H1 (cell line): ENCODE results near the gene JPH2. TPM values are rescaled to one million over a fixed set of nuclear protein-coding genes. Genes with fewer than 3 reads are reported as not detected.

Experiments used
- CTCF ChIA-PET: fragments of 300-600 bp; sonication (Branson Sonifier 250); formaldehyde crosslinking; loops from one replicate; lab custom pipeline; 2021; ENCODE audit not compliant: partially characterized antibody; lab: Charles Lee
- POLR2A ChIA-PET: fragments of 300-600 bp; sonication (Branson Sonifier 250); formaldehyde crosslinking; loops from one replicate; lab custom pipeline; 2021; ENCODE audit warnings: inconsistent platforms; ENCODE audit not compliant: partially characterized antibody; lab: Charles Lee
- DNase-seq, 2 experiments: peaks; one replicate each; pipeline versions ENCODE4 v3.0.0 to v3.0.0-alpha.2; 2010 to 2022; ENCODE audit warnings: low spot score in 2 of 2, low read depth in 1 of 2, mixed read lengths in 1 of 2
- FAIRE-seq: peaks from 2 replicates; lab custom pipeline; 2011; peaks lifted over from hg19 to GRCh38; lab: Jason Lieb, UNC
- H2AFZ ChIP-seq: 2 replicates; pipeline ENCODE4 v1.8.1; 2012; ENCODE audit warnings: low read length, inconsistent platforms
- H2AK5ac ChIP-seq: 2 replicates; pipeline ENCODE4 v1.6.1; 2013; ENCODE audit warnings: low read depth, low read length
- H2BK120ac ChIP-seq: replicated peaks from 2 replicates; pipeline ENCODE3; 2013; ENCODE audit warnings: low read depth, low read length, inconsistent platforms
- H2BK12ac ChIP-seq: 2 replicates; pipeline ENCODE4 v1.6.1; 2013; ENCODE audit warnings: low read depth, low read length
- H2BK15ac ChIP-seq: 2 replicates; pipeline ENCODE4 v1.6.1; 2013; ENCODE audit warnings: low read length
- H2BK20ac ChIP-seq: 2 replicates; pipeline ENCODE4 v1.6.1; 2013; ENCODE audit warnings: low read length
- H2BK5ac ChIP-seq: 2 replicates; pipeline ENCODE4 v1.6.1; 2013; ENCODE audit warnings: low read depth, low read length
- H3K14ac ChIP-seq: 2 replicates; pipeline ENCODE4 v1.6.1; 2013; ENCODE audit warnings: inconsistent platforms; ENCODE audit not compliant: insufficient read length
- H3K18ac ChIP-seq: 2 replicates; pipeline ENCODE4 v1.6.1; 2013; ENCODE audit warnings: low read length; ENCODE audit errors: extremely low read depth
- H3K23ac ChIP-seq: 2 replicates; pipeline ENCODE4 v1.6.1; 2013; ENCODE audit warnings: inconsistent platforms; ENCODE audit not compliant: insufficient read length
- H3K23me2 ChIP-seq: 2 replicates; pipeline ENCODE4 v1.6.1; 2013; ENCODE audit warnings: low read depth, low read length
- H3K27ac ChIP-seq: 2 replicates; pipeline ENCODE4 v1.6.1; 2011; ENCODE audit warnings: low read depth, low read length, inconsistent platforms
- H3K27me3 ChIP-seq, 4 experiments: replicated peaks in 1 of 4; 1 replicate in 1 of 4; 2 replicates in 3 of 4; pipeline versions ENCODE4 v1.6.1 to v1.8.1; 2011 to 2013; ENCODE audit warnings: low read length in 3 of 4, mild to moderate bottlenecking in 3 of 4, inconsistent platforms in 2 of 4, mixed read lengths in 2 of 4, moderate library complexity in 1 of 4; ENCODE audit not compliant: control insufficient read depth in 3 of 4, insufficient read depth in 3 of 4; ENCODE audit errors: extremely low read depth in 1 of 4
- H3K36me3 ChIP-seq, 4 experiments: 2 replicates each; pipeline versions ENCODE4 v1.6.1 to v1.8.1; 2011 to 2013; ENCODE audit warnings: mild to moderate bottlenecking in 4 of 4, low read length in 3 of 4, moderate library complexity in 2 of 4, control low read depth in 1 of 4, inconsistent platforms in 1 of 4; ENCODE audit not compliant: insufficient read depth in 4 of 4, control insufficient read depth in 2 of 4
- H3K4ac ChIP-seq: replicated peaks from 2 replicates; pipeline ENCODE3; 2013; ENCODE audit warnings: low read length, low read depth, mixed read lengths, inconsistent platforms; ENCODE audit not compliant: insufficient read length
- H3K4me1 ChIP-seq, 4 experiments: replicated peaks in 1 of 4; 1 replicate in 1 of 4; 2 replicates in 3 of 4; pipeline versions ENCODE4 v1.6.1 to v1.8.1; 2011 to 2013; ENCODE audit warnings: low read length in 3 of 4, inconsistent platforms in 2 of 4, mixed read lengths in 1 of 4; ENCODE audit not compliant: insufficient read depth in 4 of 4, control insufficient read depth in 3 of 4
- H3K4me2 ChIP-seq, 2 experiments: 2 replicates each; pipeline versions ENCODE4 v1.6.1 to v1.8.1; 2011 to 2013; ENCODE audit warnings: low read depth in 2 of 2, low read length in 2 of 2, control low read depth in 1 of 2, inconsistent platforms in 1 of 2, mild to moderate bottlenecking in 1 of 2; ENCODE audit not compliant: insufficient read depth in 1 of 2
- H3K4me3 ChIP-seq, 4 experiments: fragments of 200-600, 300-600 bp in 1 of 4; sonication (generic), shearing (Covaris generic), sonication (Bioruptor Twin) in 1 of 4; 2 replicates each; pipeline versions ENCODE4 v1.5.1 to v1.8.1; 2011 to 2016; ENCODE audit warnings: low read length in 4 of 4, low read depth in 3 of 4, control low read depth in 2 of 4, inconsistent platforms in 2 of 4, mild to moderate bottlenecking in 2 of 4, mixed read lengths in 1 of 4, moderate library complexity in 1 of 4; ENCODE audit not compliant: insufficient read depth in 2 of 4; ENCODE audit errors: extremely low read depth in 1 of 4
- H3K56ac ChIP-seq: replicated peaks from 2 replicates; pipeline ENCODE3; 2013; ENCODE audit warnings: low read depth, mild to moderate bottlenecking, mixed read lengths, low read length, inconsistent platforms; ENCODE audit not compliant: insufficient read length
- H3K79me1 ChIP-seq: 2 replicates; pipeline ENCODE4 v1.6.1; 2013; ENCODE audit warnings: low read depth, low read length, control low read depth
- H3K79me2 ChIP-seq, 2 experiments: 2 replicates each; pipeline versions ENCODE4 v1.6.1 to v1.8.1; 2012 to 2013; ENCODE audit warnings: low read length in 2 of 2, mild to moderate bottlenecking in 2 of 2, inconsistent platforms in 1 of 2; ENCODE audit not compliant: insufficient read depth in 2 of 2, control insufficient read depth in 1 of 2
- H3K9ac ChIP-seq, 4 experiments: replicated peaks in 1 of 4; 1 replicate in 1 of 4; 2 replicates in 3 of 4; pipeline versions ENCODE4 v1.6.1 to v1.8.1; 2011 to 2013; ENCODE audit warnings: low read depth in 3 of 4, low read length in 3 of 4, control low read depth in 2 of 4, mild to moderate bottlenecking in 2 of 4, moderate library complexity in 2 of 4, inconsistent platforms in 1 of 4; ENCODE audit errors: extremely low read depth in 1 of 4
- H3K9me3 ChIP-seq, 2 experiments: 2 replicates each; pipeline versions ENCODE4 v1.6.1 to v1.8.1; 2012 to 2013; ENCODE audit warnings: mild to moderate bottlenecking in 2 of 2, moderate library complexity in 2 of 2, control low read depth in 1 of 2, inconsistent platforms in 1 of 2, low read depth in 1 of 2, low read length in 1 of 2, mixed read lengths in 1 of 2; ENCODE audit not compliant: insufficient read depth in 2 of 2
- H4K20me1 ChIP-seq, 2 experiments: replicated peaks in 1 of 2; 2 replicates each; pipeline versions ENCODE3 to v1.8.1; 2011 to 2013; ENCODE audit warnings: inconsistent platforms in 2 of 2, low read length in 2 of 2, mild to moderate bottlenecking in 1 of 2; ENCODE audit not compliant: insufficient read depth in 2 of 2, control insufficient read depth in 1 of 2
- H4K5ac ChIP-seq: 2 replicates; pipeline ENCODE4 v1.6.1; 2013; ENCODE audit warnings: low read length, low read depth, mixed read lengths, inconsistent platforms; ENCODE audit not compliant: insufficient read length
- H4K8ac ChIP-seq: 2 replicates; pipeline ENCODE4 v1.8.0; 2013; ENCODE audit warnings: mild to moderate bottlenecking, moderate library complexity, low read length, inconsistent platforms; ENCODE audit not compliant: insufficient read depth; ENCODE audit errors: extremely low read depth
- H4K91ac ChIP-seq: replicated peaks from 2 replicates; pipeline ENCODE3; 2013; ENCODE audit warnings: low read length, mixed read lengths, inconsistent platforms; ENCODE audit not compliant: insufficient read length
- NANOG ChIP-seq: IDR thresholded peaks from 2 replicates; pipeline ENCODE4 v1.6.1; 2011; ENCODE audit warnings: low read length, low read depth, mild to moderate bottlenecking, inconsistent platforms; ENCODE audit not compliant: insufficient read depth, poor library complexity, severe bottlenecking
- RAD21 ChIP-seq, 2 experiments: IDR thresholded peaks in 1 of 2; conservative IDR thresholded peaks in 1 of 2; 2 replicates each; pipeline ENCODE4 v1.6.1; 2011; ENCODE audit warnings: low read depth in 2 of 2, low read length in 2 of 2, improper control_type of control experiment in 1 of 2, inconsistent platforms in 1 of 2, mild to moderate bottlenecking in 1 of 2, moderate library complexity in 1 of 2
- TCF12 ChIP-seq: IDR thresholded peaks from 2 replicates; pipeline ENCODE4 v1.6.1; 2011; ENCODE audit warnings: low read depth, mild to moderate bottlenecking, low read length
- WGBS, 2 experiments: shearing (Covaris generic) in 1 of 2; methylation state at CpG; one replicate each; pipeline versions ENCODE4 v1.1.6 to v1.1.7; 2013 to 2015; ENCODE audit warnings: low lambda C conversion rate in 2 of 2, mixed read lengths in 2 of 2, inconsistent platforms in 1 of 2, low coverage in 1 of 2, missing lambda C conversion rate in 1 of 2; ENCODE audit not compliant: insufficient replicate concordance in 2 of 2, insufficient coverage in 1 of 2, insufficient read length in 1 of 2; ENCODE audit errors: extremely low coverage in 1 of 2, missing lambda C conversion rate in 1 of 2; 5-methylcytosine and 5-hydroxymethylcytosine counted together
- polyA plus RNA-seq, 7 experiments: library from polyadenylated mRNA; depleted of rRNA in 3 of 7; stranded (reverse) in 5 of 7; unstranded in 2 of 7; fragments of >200 nt in 5 of 7; fragments of 200-250 nt in 2 of 7; gene quantifications; 1 replicate in 5 of 7; 2 replicates in 1 of 7; 4 replicates in 1 of 7; pipeline versions ENCODE4 v1.2.1 to v1.2.3, GENCODE V29; 2011 to 2013; ENCODE audit warnings: missing spikeins in 2 of 7, mixed read lengths in 2 of 7
- total RNA-seq: library from RNA; stranded (reverse); fragmentation: NEBNext Ultra II Directional; extraction: Animal tissue kit (Norgen Biotek cat#: 25700); gene quantifications from 2 replicates; pipeline ENCODE4 v1.2.1, GENCODE V29; 2021

Gene JPH2
- total and polyA plus RNA-seq, 2 of the 8 experiments (the other 6 are each of a cell fraction or from before 2014, with no cell fraction given) = 0.59 to 1.3 TPM

GRCh38 chr20:44075191-44075949 lies 111.6 kb downstream of the JPH2 start:
- H2BK15ac ChIP-seq = 0 out of 2 replicates have a peak overlapping the region, but pooled peaks have one; percentile 81
- 90% methylated on average over 23 of the region's 23 CpGs; no CpG with 5 or more reads in 1 of the 2 experiments for WGBS, 2 experiments
- no peaks in the 10 kb centered on the region for H3K36me3 ChIP-seq
- H2BK20ac ChIP-seq = no peak overlapping the region
- no peaks in the 10 kb centered on the region for H4K20me1 ChIP-seq
- H4K8ac ChIP-seq = no peak overlapping the region; the same call in 1 of the 2 replicates
- no peaks in the 10 kb centered on the region for H3K23me2 ChIP-seq
- DNase-seq (peak in 1 of 2 experiments; percentile 37), FAIRE-seq (no peak)
- ChIA-PET POLR2A (no interaction called here), CTCF (interaction anchor here (1.6 kb wide), 1 partner anchor 17 kb away, joined by 4 read pairs; no protein-coding TSS in a partner anchor)
- H3K4me2 ChIP-seq = no peak overlapping the region
- no peak overlapping the region for H4K91ac ChIP-seq
- no peak overlapping the region for H3K27ac ChIP-seq
- no peak overlapping the region for H3K14ac ChIP-seq
- no peak overlapping the region for H3K9ac ChIP-seq
- H2BK120ac ChIP-seq = no peak overlapping the region
- H4K5ac ChIP-seq = no peak overlapping the region
- no peak overlapping the region for H2AK5ac ChIP-seq
- H3K18ac ChIP-seq = no peak overlapping the region
- H3K9me3 ChIP-seq = no peaks in the 10 kb centered on the region
- H3K4ac ChIP-seq = no peak overlapping the region
- H2BK12ac ChIP-seq = no peak overlapping the region
- H3K27me3 ChIP-seq = no peaks in the 10 kb centered on the region
- H3K23ac ChIP-seq = no peak overlapping the region
- H3K79me1 ChIP-seq = no peaks in the 10 kb centered on the region
- H3K56ac ChIP-seq = no peak overlapping the region
- no peak for TF ChIP-seq TCF12
- TF ChIP-seq RAD21 (IDR thresholded peaks at IDR 0.05 in 1 of 2, conservative IDR thresholded peaks at IDR 0.05 in 1 of 2; ENCODE audit: low read depth in 2 of 2, low read length in 2 of 2) = no peak
- TF ChIP-seq NANOG = no peak
- no peak overlapping the region for H2BK5ac ChIP-seq
- H3K4me1 ChIP-seq = peaks cover 0 to 3% (median 0%) of the 10 kb centered on the region in 4 experiments; a peak in 2 of 7 replicates
- H3K4me3 ChIP-seq = no peak overlapping the region
- no peak overlapping the region for H2AFZ ChIP-seq
- no peaks in the 10 kb centered on the region for H3K79me2 ChIP-seq
